ENCODE data around the gene TKT.

GRCh38 chr3:53254509-53255422, 1.1 kb downstream of the TKT start:
- no peak for TF ChIP-seq ZBTB34 (CRISPR knock-in tag; IDR thresholded peaks at IDR 0.05)
- TF ChIP-seq TFAP4 (IDR thresholded peaks at IDR 0.05; ENCODE audit: borderline replicate concordance, low read depth): no peak
- TF ChIP-seq, protein P1, sequence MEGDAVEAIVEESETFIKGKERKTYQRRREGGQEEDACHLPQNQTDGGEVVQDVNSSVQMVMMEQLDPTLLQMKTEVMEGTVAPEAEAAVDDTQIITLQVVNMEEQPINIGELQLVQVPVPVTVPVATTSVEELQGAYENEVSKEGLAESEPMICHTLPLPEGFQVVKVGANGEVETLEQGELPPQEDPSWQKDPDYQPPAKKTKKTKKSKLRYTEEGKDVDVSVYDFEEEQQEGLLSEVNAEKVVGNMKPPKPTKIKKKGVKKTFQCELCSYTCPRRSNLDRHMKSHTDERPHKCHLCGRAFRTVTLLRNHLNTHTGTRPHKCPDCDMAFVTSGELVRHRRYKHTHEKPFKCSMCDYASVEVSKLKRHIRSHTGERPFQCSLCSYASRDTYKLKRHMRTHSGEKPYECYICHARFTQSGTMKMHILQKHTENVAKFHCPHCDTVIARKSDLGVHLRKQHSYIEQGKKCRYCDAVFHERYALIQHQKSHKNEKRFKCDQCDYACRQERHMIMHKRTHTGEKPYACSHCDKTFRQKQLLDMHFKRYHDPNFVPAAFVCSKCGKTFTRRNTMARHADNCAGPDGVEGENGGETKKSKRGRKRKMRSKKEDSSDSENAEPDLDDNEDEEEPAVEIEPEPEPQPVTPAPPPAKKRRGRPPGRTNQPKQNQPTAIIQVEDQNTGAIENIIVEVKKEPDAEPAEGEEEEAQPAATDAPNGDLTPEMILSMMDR (CRISPR knock-in tag; IDR thresholded peaks at IDR 0.05): no peak
- no peak for TF ChIP-seq POLR2AphosphoS5 (IDR thresholded peaks at IDR 0.05; ENCODE audit: low read depth, low read length)
- TF ChIP-seq ZNF264 (CRISPR knock-in tag; IDR thresholded peaks at IDR 0.05): no peak
- no peak for TF ChIP-seq CBX5 (CRISPR knock-in tag; IDR thresholded peaks at IDR 0.05; ENCODE audit: borderline replicate concordance)
- TF ChIP-seq SALL1 (CRISPR knock-in tag; IDR thresholded peaks at IDR 0.05): peak; percentile 35; the same call in 1 of the 2 replicates
